Nephron (organoid): ENCODE results near the gene FAAP100.
A peak's percentile ranks its signal among the peaks of the same experiment; 100 is the strongest.

Experiments used
- H3K27ac Mint-ChIP-seq, 3 experiments: 2 replicates each; pipeline ENCODE4 v1.8.0; 2020; ENCODE audit warnings: mixed read lengths in 3 of 3, mild to moderate bottlenecking in 2 of 3, moderate library complexity in 1 of 3
- H3K27me3 Mint-ChIP-seq: 2 replicates; pipeline ENCODE4 v1.8.0; 2021; ENCODE audit warnings: low read depth, mild to moderate bottlenecking, moderate library complexity, mixed read lengths
- H3K36me3 Mint-ChIP-seq: 2 replicates; pipeline ENCODE4 v1.8.0; 2020; ENCODE audit warnings: low read depth, mixed read lengths
- H3K4me1 Mint-ChIP-seq: 2 replicates; pipeline ENCODE4 v1.8.0; 2020; ENCODE audit warnings: mixed read lengths
- H3K4me3 Mint-ChIP-seq, 3 experiments: 2 replicates each; pipeline ENCODE4 v1.8.0; 2020; ENCODE audit warnings: mild to moderate bottlenecking in 3 of 3, mixed read lengths in 3 of 3, moderate library complexity in 2 of 3
- H3K9me3 Mint-ChIP-seq: 2 replicates; pipeline ENCODE4 v1.8.0; 2020; ENCODE audit warnings: mixed read lengths
- CTCF ChIP-seq, 3 experiments: fragments of 200-600 bp; sonication (generic); IDR thresholded peaks; one replicate each; pipeline ENCODE4 v1.5.0; 2021; ENCODE audit warnings: antibody characterized with exemption in 3 of 3; ENCODE audit not compliant: unreplicated experiment in 3 of 3

FAAP100 gene

GRCh38 chr17:81500047-81500446, 52.1 kb downstream of the FAAP100 start:
- Mint-ChIP-seq H3K4me3 (no peak overlapping the region), H3K9me3 (no peaks in the 10 kb centered on the region), H3K27ac (peak overlapping the region in 1 of 3 experiments; percentile 41), H3K27me3 (peaks cover 19% of the 10 kb centered on the region), H3K4me1 (peaks cover 1% of the 10 kb centered on the region), H3K36me3 (no peaks in the 10 kb centered on the region)
- no peak for TF ChIP-seq CTCF (IDR thresholded peaks at IDR 0.05; ENCODE audit: unreplicated experiment in 3 of 3)

GRCh38 chr17:81499601-81499970, 52.6 kb downstream of the FAAP100 start:
- Mint-ChIP-seq H3K27me3 (peaks cover 21% of the 10 kb centered on the region), H3K4me3 (no peak overlapping the region), H3K4me1 (peaks cover 6% of the 10 kb centered on the region), H3K9me3 (no peaks in the 10 kb centered on the region), H3K27ac (no peak overlapping the region), H3K36me3 (no peaks in the 10 kb centered on the region)
- no peak for TF ChIP-seq CTCF (IDR thresholded peaks at IDR 0.05; ENCODE audit: unreplicated experiment in 3 of 3)

GRCh38 chr17:81498953-81499600, 53.1 kb downstream of the FAAP100 start:
- no peak for TF ChIP-seq CTCF (IDR thresholded peaks at IDR 0.05; ENCODE audit: unreplicated experiment in 3 of 3)
- no peak overlapping the region for H3K27ac Mint-ChIP-seq
- H3K9me3 Mint-ChIP-seq, result no peaks in the 10 kb centered on the region
- H3K27me3 Mint-ChIP-seq, result peaks cover 21% of the 10 kb centered on the region
- no peaks in the 10 kb centered on the region for H3K36me3 Mint-ChIP-seq
- peaks cover 9% of the 10 kb centered on the region for H3K4me1 Mint-ChIP-seq
- no peak overlapping the region for H3K4me3 Mint-ChIP-seq

GRCh38 chr17:81494626-81495377, 57.4 kb downstream of the FAAP100 start:
- H3K4me1 Mint-ChIP-seq, result peaks cover 24% of the 10 kb centered on the region
- no peaks in the 10 kb centered on the region for H3K36me3 Mint-ChIP-seq
- no peak for TF ChIP-seq CTCF (IDR thresholded peaks at IDR 0.05; ENCODE audit: unreplicated experiment in 3 of 3)
- H3K27me3 Mint-ChIP-seq, result peaks cover 26% of the 10 kb centered on the region
- peak overlapping the region in 1 of 3 experiments; percentile 54 for H3K27ac Mint-ChIP-seq
- no peaks in the 10 kb centered on the region for H3K9me3 Mint-ChIP-seq
- no peak overlapping the region for H3K4me3 Mint-ChIP-seq

- H3K4me3 Mint-ChIP-seq, result no peak overlapping the region
- peak overlapping the region in 1 of 3 experiments; percentile 59 for H3K27ac Mint-ChIP-seq
- peaks cover 29% of the 10 kb centered on the region for H3K4me1 Mint-ChIP-seq
- TF ChIP-seq CTCF (IDR thresholded peaks at IDR 0.05; ENCODE audit: unreplicated experiment in 3 of 3), result no peak
- peaks cover 28% of the 10 kb centered on the region for H3K27me3 Mint-ChIP-seq
- H3K9me3 Mint-ChIP-seq, result no peaks in the 10 kb centered on the region
- no peaks in the 10 kb centered on the region for H3K36me3 Mint-ChIP-seq
These were observed 58.7 kb downstream of the FAAP100 start for GRCh38 chr17:81493198-81494038.
